ENCODE measurements around the gene MICAL2. TPM values are rescaled to one million over a fixed set of nuclear protein-coding genes. Genes with fewer than 3 reads are reported as not detected.

MICAL2 gene
- total RNA-seq, 1 experiment from 2014 or later = 37.4 TPM

- no peak for TF ChIP-seq CTCF (IDR thresholded peaks at IDR 0.05 in 2 of 3, conservative IDR thresholded peaks at IDR 0.05 in 1 of 3; ENCODE audit: borderline replicate concordance in 1 of 3, insufficient read depth in 1 of 3, low read depth in 2 of 3, low read length in 2 of 3)
- TF ChIP-seq FOSL1 (IDR thresholded peaks at IDR 0.05; ENCODE audit: low read depth) = no peak
- no peak for TF ChIP-seq RAD21 (IDR thresholded peaks at IDR 0.05; ENCODE audit: low read depth)
These were observed 90.0 kb downstream of the MICAL2 start (continued) for GRCh38 chr11:12200279-12200990.

GRCh38 chr11:12200991-12201985 lies 90.9 kb downstream of the MICAL2 start:
- Histone ChIP-seq H3K9me2 (ENCODE audit: insufficient read depth) (no peaks in the 10 kb centered on the region), H4K20me1 (ENCODE audit: insufficient read depth) (no peaks in the 10 kb centered on the region), H3K4me1 (ENCODE audit: control insufficient read depth in 1 of 2, insufficient read depth in 2 of 2, low read length in 2 of 2) (no peaks in the 10 kb centered on the region), H3K36me3 (ENCODE audit: control insufficient read depth in 1 of 2, insufficient read depth in 2 of 2, low read length in 2 of 2) (no peaks in the 10 kb centered on the region), H3K79me2 (ENCODE audit: insufficient read depth, low read length) (no peaks in the 10 kb centered on the region), H3K9me3 (ENCODE audit: control insufficient read depth in 1 of 2, insufficient read depth in 1 of 2, low read depth in 1 of 2, low read length in 2 of 2) (no peaks in the 10 kb centered on the region), H3K9ac (ENCODE audit: low read length) (no peak overlapping the region), H3K27ac (ENCODE audit: low read depth, low read length) (no peak overlapping the region), H2AFZ (ENCODE audit: low read depth, low read length, poor library complexity, severe bottlenecking) (no peak overlapping the region), H3K4me2 (ENCODE audit: low read length) (no peak overlapping the region), H3K27me3 (ENCODE audit: insufficient read depth, low read length) (no peaks in the 10 kb centered on the region), H3K4me3 (replicated peaks in 1 of 2; ENCODE audit: low read depth in 1 of 2, low read length in 2 of 2) (no peak overlapping the region)
- BruUV-seq (replicated peaks) = no TSS peak
- no peak for ATAC-seq
- CTCF ChIA-PET = no interaction called here
- no peak for DNase-seq (ENCODE audit: low read depth, low spot score)
- RAD21 ChIA-PET (ENCODE audit: low non-redundant PET in 1 of 2, low total read pairs in 2 of 2, uncharacterized antibody in 2 of 2, unreplicated experiment in 2 of 2) = no interaction called here
- POLR2A ChIA-PET = no interaction called here
- intact Hi-C loops (cut with micrococcal nuclease) = no loop called here
- TF ChIP-seq ZBTB33 (IDR thresholded peaks at IDR 0.05; ENCODE audit: extremely low read depth, insufficient replicate concordance, low read length) (no peak), JUND (IDR thresholded peaks at IDR 0.05) (no peak), ELF1 (IDR thresholded peaks at IDR 0.05; ENCODE audit: borderline replicate concordance, low read depth) (no peak), ATF3 (IDR thresholded peaks at IDR 0.05) (no peak), ZFX (IDR thresholded peaks at IDR 0.05) (no peak), SP1 (IDR thresholded peaks at IDR 0.05; ENCODE audit: low read depth) (no peak), YY1 (IDR thresholded peaks at IDR 0.05; ENCODE audit: extremely low read depth, insufficient replicate concordance, low read depth, low read length) (no peak), RAD21 (IDR thresholded peaks at IDR 0.05; ENCODE audit: low read depth) (no peak), SIN3A (IDR thresholded peaks at IDR 0.05; ENCODE audit: low read depth) (no peak), MAX (IDR thresholded peaks at IDR 0.05) (no peak), EGR1 (IDR thresholded peaks at IDR 0.05; ENCODE audit: low read depth) (no peak), CBX3 (IDR thresholded peaks at IDR 0.05; ENCODE audit: low read depth) (no peak), CTCF (IDR thresholded peaks at IDR 0.05 in 2 of 3, conservative IDR thresholded peaks at IDR 0.05 in 1 of 3; ENCODE audit: borderline replicate concordance in 1 of 3, insufficient read depth in 1 of 3, low read depth in 2 of 3, low read length in 2 of 3) (no peak), TCF7L2 (IDR thresholded peaks at IDR 0.05; ENCODE audit: borderline replicate concordance, extremely low read depth, insufficient read depth, insufficient read length) (no peak), CEBPB (IDR thresholded peaks at IDR 0.05; ENCODE audit: low read depth) (no peak)

Data from HCT116 (cell line).